ENCODE measurements around the gene TACSTD2.

The TACSTD2 gene

DNA sequence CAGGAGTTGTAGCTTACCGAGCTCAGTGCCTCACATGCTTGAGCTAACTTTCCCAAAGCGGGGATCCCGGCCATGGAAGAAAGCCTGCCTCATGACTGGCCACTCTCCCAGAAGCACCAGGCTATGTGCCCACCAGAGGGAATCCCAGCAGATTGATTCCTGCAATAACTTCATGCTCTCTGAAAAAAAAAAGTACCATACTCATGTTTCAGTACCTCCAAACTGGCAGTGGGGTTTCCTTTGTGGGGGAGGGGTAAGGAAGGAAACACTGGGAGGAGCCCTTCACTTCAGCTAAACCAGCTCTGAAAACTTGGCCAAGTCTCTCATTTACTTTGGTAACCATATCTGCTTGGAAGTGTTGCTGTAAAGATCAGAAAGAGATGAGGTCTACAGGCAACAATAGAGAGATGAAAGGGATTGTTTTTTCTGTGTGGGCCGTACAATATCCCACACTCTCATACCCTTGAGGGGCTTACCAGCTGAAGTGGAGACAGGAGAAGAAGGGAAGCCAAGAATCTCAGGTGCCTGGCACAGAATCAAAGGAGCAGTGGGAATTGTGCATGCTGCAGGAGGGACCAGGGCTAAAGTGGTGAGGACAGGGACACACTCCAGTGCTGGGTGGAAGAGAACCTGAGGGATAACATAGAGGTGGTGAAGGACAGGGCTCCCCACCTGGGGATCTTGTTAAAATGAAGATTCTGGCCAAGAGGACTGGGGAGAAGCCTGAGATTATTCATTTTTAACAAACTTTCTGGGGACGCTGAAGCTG lies 42.4 kb upstream of the TACSTD2 start:
- no peaks in the 10 kb centered on the region for H3K79me2 ChIP-seq (ENCODE audit: control insufficient read depth, low read length)
- H3K36me3 ChIP-seq (ENCODE audit: control insufficient read depth, low read length) = no peaks in the 10 kb centered on the region
- no peaks in the 10 kb centered on the region for H3K27me3 ChIP-seq (ENCODE audit: control insufficient read depth, low read length)
- no peaks in the 10 kb centered on the region for H4K20me1 ChIP-seq (ENCODE audit: control insufficient read depth, insufficient read depth, low read depth, low read length)
- no peaks in the 10 kb centered on the region for H3K9me3 ChIP-seq (ENCODE audit: control insufficient read depth, insufficient read depth, low read length)
- TF ChIP-seq, protein P1, sequence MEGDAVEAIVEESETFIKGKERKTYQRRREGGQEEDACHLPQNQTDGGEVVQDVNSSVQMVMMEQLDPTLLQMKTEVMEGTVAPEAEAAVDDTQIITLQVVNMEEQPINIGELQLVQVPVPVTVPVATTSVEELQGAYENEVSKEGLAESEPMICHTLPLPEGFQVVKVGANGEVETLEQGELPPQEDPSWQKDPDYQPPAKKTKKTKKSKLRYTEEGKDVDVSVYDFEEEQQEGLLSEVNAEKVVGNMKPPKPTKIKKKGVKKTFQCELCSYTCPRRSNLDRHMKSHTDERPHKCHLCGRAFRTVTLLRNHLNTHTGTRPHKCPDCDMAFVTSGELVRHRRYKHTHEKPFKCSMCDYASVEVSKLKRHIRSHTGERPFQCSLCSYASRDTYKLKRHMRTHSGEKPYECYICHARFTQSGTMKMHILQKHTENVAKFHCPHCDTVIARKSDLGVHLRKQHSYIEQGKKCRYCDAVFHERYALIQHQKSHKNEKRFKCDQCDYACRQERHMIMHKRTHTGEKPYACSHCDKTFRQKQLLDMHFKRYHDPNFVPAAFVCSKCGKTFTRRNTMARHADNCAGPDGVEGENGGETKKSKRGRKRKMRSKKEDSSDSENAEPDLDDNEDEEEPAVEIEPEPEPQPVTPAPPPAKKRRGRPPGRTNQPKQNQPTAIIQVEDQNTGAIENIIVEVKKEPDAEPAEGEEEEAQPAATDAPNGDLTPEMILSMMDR (IDR thresholded peaks at IDR 0.05; ENCODE audit: low read depth, low read length, poor library complexity, severe bottlenecking) = no peak
- TF ChIP-seq EZH2phosphoT487 (IDR thresholded peaks at IDR 0.05; ENCODE audit: borderline replicate concordance, low read length) = no peak
- no peaks in the 10 kb centered on the region for H3K4me1 ChIP-seq (ENCODE audit: control insufficient read depth, low read length)
- no peak overlapping the region for H3K4me3 ChIP-seq (ENCODE audit: low read length)
- H3F3A ChIP-seq (ENCODE audit: control insufficient read depth, insufficient read depth) = no peaks in the 10 kb centered on the region
- H3K4me2 ChIP-seq (ENCODE audit: low read length) = no peak overlapping the region
- no peaks in the 10 kb centered on the region for H3K9me2 ChIP-seq (replicated peaks; ENCODE audit: control insufficient read depth, low read length)
- H3K27ac ChIP-seq (ENCODE audit: low read depth, low read length) = no peak overlapping the region

DNA sequence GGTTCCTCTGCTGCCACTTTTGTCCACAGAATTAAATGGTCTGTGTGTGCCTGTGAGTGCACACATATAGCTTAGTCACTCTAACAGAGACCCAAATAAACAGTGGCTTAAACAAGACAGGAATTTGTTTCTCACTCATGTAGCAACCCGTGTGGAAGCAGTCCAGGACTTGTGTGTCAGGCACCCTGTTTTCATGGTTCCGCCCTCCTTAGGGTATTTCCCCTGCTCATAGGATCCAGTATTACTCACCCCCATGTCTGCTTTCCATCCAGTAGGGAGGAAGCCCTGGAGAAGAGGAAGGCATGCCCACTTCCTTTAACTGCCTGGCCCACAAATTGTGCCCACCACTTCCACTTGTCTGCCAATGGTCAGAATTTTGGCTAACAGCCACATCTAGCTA lies 41.3 kb upstream of the TACSTD2 start:
- TF ChIP-seq EZH2phosphoT487 (IDR thresholded peaks at IDR 0.05; ENCODE audit: borderline replicate concordance, low read length) = no peak
- TF ChIP-seq, protein P1 (IDR thresholded peaks at IDR 0.05; ENCODE audit: low read depth, low read length, poor library complexity, severe bottlenecking) = no peak
- Histone ChIP-seq H3K27me3 (ENCODE audit: control insufficient read depth, low read length) (no peaks in the 10 kb centered on the region), H3F3A (ENCODE audit: control insufficient read depth, insufficient read depth) (no peaks in the 10 kb centered on the region), H3K4me1 (ENCODE audit: control insufficient read depth, low read length) (no peaks in the 10 kb centered on the region), H4K20me1 (ENCODE audit: control insufficient read depth, insufficient read depth, low read depth, low read length) (no peaks in the 10 kb centered on the region), H3K9me3 (ENCODE audit: control insufficient read depth, insufficient read depth, low read length) (no peaks in the 10 kb centered on the region), H3K27ac (ENCODE audit: low read depth, low read length) (no peak overlapping the region), H3K9me2 (replicated peaks; ENCODE audit: control insufficient read depth, low read length) (no peaks in the 10 kb centered on the region), H3K4me2 (ENCODE audit: low read length) (no peak overlapping the region), H3K36me3 (ENCODE audit: control insufficient read depth, low read length) (no peaks in the 10 kb centered on the region), H3K4me3 (ENCODE audit: low read length) (no peak overlapping the region), H3K79me2 (ENCODE audit: control insufficient read depth, low read length) (no peaks in the 10 kb centered on the region)

GRCh38 chr1:58611861-58612385 lies 34.9 kb upstream of the TACSTD2 start:
- no peaks in the 10 kb centered on the region for H4K20me1 ChIP-seq (ENCODE audit: control insufficient read depth, insufficient read depth, low read depth, low read length)
- no peaks in the 10 kb centered on the region for H3K27me3 ChIP-seq (ENCODE audit: control insufficient read depth, low read length)
- H3K9me2 ChIP-seq (replicated peaks; ENCODE audit: control insufficient read depth, low read length) = no peaks in the 10 kb centered on the region
- H3F3A ChIP-seq (ENCODE audit: control insufficient read depth, insufficient read depth) = no peaks in the 10 kb centered on the region
- H3K27ac ChIP-seq (ENCODE audit: low read depth, low read length) = no peak overlapping the region
- no peaks in the 10 kb centered on the region for H3K79me2 ChIP-seq (ENCODE audit: control insufficient read depth, low read length)
- H3K4me3 ChIP-seq (ENCODE audit: low read length) = no peak overlapping the region
- H3K36me3 ChIP-seq (ENCODE audit: control insufficient read depth, low read length) = no peaks in the 10 kb centered on the region
- no peaks in the 10 kb centered on the region for H3K9me3 ChIP-seq (ENCODE audit: control insufficient read depth, insufficient read depth, low read length)
- no peaks in the 10 kb centered on the region for H3K4me1 ChIP-seq (ENCODE audit: control insufficient read depth, low read length)
- TF ChIP-seq, protein P1 (IDR thresholded peaks at IDR 0.05; ENCODE audit: low read depth, low read length, poor library complexity, severe bottlenecking) = no peak
- TF ChIP-seq EZH2phosphoT487 (IDR thresholded peaks at IDR 0.05; ENCODE audit: borderline replicate concordance, low read length) = no peak
- no peak overlapping the region for H3K4me2 ChIP-seq (ENCODE audit: low read length)
